ENCODE data around the gene CHST15. TPM values are rescaled to one million over a fixed set of nuclear protein-coding genes. Genes with fewer than 3 reads are reported as not detected.

CHST15 gene
- total RNA-seq, 2 experiments from 2014 or later: not detected

GRCh38 chr10:124128811-124129145 is 35.4 kb upstream of the CHST15 start:
- POLR2A ChIA-PET: no interaction called here
- CTCF ChIA-PET: interaction anchor here (1.5 kb wide), 1 partner anchor 14 kb away, joined by 3 read pairs; no protein-coding TSS in a partner anchor
- no peaks in the 10 kb centered on the region for H3K9me3 Mint-ChIP-seq
- H3K4me3 Mint-ChIP-seq: no peak overlapping the region
- no peaks in the 10 kb centered on the region for H3K4me1 Mint-ChIP-seq
- H3K27me3 Mint-ChIP-seq: no peaks in the 10 kb centered on the region
- no peak overlapping the region for H3K27ac Mint-ChIP-seq
- no peaks in the 10 kb centered on the region for H3K36me3 Mint-ChIP-seq (ENCODE audit: low read depth)
- DNase-seq: no peak

GRCh38 chr10:124127965-124128810 is 34.8 kb upstream of the CHST15 start:
- CTCF ChIA-PET: no interaction called here
- Mint-ChIP-seq H3K36me3 (ENCODE audit: low read depth) (no peaks in the 10 kb centered on the region), H3K4me1 (no peaks in the 10 kb centered on the region), H3K27me3 (no peaks in the 10 kb centered on the region), H3K27ac (no peak overlapping the region), H3K9me3 (no peaks in the 10 kb centered on the region), H3K4me3 (no peak overlapping the region)
- DNase-seq: no peak
- POLR2A ChIA-PET: no interaction called here

GRCh38 chr10:124127563-124127962 is 34.2 kb upstream of the CHST15 start:
- POLR2A ChIA-PET: no interaction called here
- Mint-ChIP-seq H3K9me3 (no peaks in the 10 kb centered on the region), H3K27me3 (no peaks in the 10 kb centered on the region), H3K27ac (no peak overlapping the region), H3K4me3 (no peak overlapping the region), H3K4me1 (no peaks in the 10 kb centered on the region), H3K36me3 (ENCODE audit: low read depth) (no peaks in the 10 kb centered on the region)
- no peak for DNase-seq
- CTCF ChIA-PET: interaction anchor here (0.9 kb wide), 1 partner anchor 20 kb away, joined by 3 read pairs; no protein-coding TSS in a partner anchor

GRCh38 chr10:124126983-124127385 is 33.6 kb upstream of the CHST15 start:
- no peaks in the 10 kb centered on the region for H3K36me3 Mint-ChIP-seq (ENCODE audit: low read depth)
- H3K9me3 Mint-ChIP-seq: no peaks in the 10 kb centered on the region
- CTCF ChIA-PET: interaction anchor here (0.9 kb wide), 1 partner anchor 20 kb away, joined by 3 read pairs; no protein-coding TSS in a partner anchor
- POLR2A ChIA-PET: no interaction called here
- DNase-seq: no peak
- no peaks in the 10 kb centered on the region for H3K27me3 Mint-ChIP-seq
- H3K4me3 Mint-ChIP-seq: no peak overlapping the region
- no peaks in the 10 kb centered on the region for H3K4me1 Mint-ChIP-seq
- no peak overlapping the region for H3K27ac Mint-ChIP-seq

GRCh38 chr10:124126145-124126982 is 33.0 kb upstream of the CHST15 start:
- no peaks in the 10 kb centered on the region for H3K9me3 Mint-ChIP-seq

GRCh38 chr10:124125305-124126116 is 32.1 kb upstream of the CHST15 start:
- Mint-ChIP-seq H3K27me3 (no peaks in the 10 kb centered on the region), H3K9me3 (no peaks in the 10 kb centered on the region), H3K4me1 (no peaks in the 10 kb centered on the region), H3K27ac (no peak overlapping the region), H3K36me3 (ENCODE audit: low read depth) (no peaks in the 10 kb centered on the region), H3K4me3 (no peak overlapping the region)
- ChIA-PET POLR2A (no interaction called here), CTCF (no interaction called here)
- no peak for DNase-seq

More at GRCh38 chr10:124126145-124126982, 33.0 kb upstream of the CHST15 start:
- no peak for DNase-seq
- no peak overlapping the region for H3K27ac Mint-ChIP-seq
- H3K4me3 Mint-ChIP-seq: no peak overlapping the region
- CTCF ChIA-PET: interaction anchor here (0.9 kb wide), 1 partner anchor 21 kb away, joined by 3 read pairs; no protein-coding TSS in a partner anchor
- no peaks in the 10 kb centered on the region for H3K4me1 Mint-ChIP-seq
- H3K36me3 Mint-ChIP-seq (ENCODE audit: low read depth): no peaks in the 10 kb centered on the region
- H3K27me3 Mint-ChIP-seq: no peaks in the 10 kb centered on the region
- POLR2A ChIA-PET: no interaction called here

GRCh38 chr10:124124769-124125161 is 31.4 kb upstream of the CHST15 start:
- Mint-ChIP-seq H3K4me3 (no peak overlapping the region), H3K4me1 (no peaks in the 10 kb centered on the region), H3K27me3 (no peaks in the 10 kb centered on the region), H3K36me3 (ENCODE audit: low read depth) (no peaks in the 10 kb centered on the region), H3K27ac (no peak overlapping the region), H3K9me3 (no peaks in the 10 kb centered on the region)
- DNase-seq: no peak
- ChIA-PET POLR2A (no interaction called here), CTCF (no interaction called here)

GRCh38 chr10:124124123-124124768 is 30.8 kb upstream of the CHST15 start:
- H3K36me3 Mint-ChIP-seq (ENCODE audit: low read depth): no peaks in the 10 kb centered on the region
- no peak overlapping the region for H3K4me3 Mint-ChIP-seq
- POLR2A ChIA-PET: no interaction called here
- DNase-seq: no peak
- H3K9me3 Mint-ChIP-seq: no peaks in the 10 kb centered on the region
- CTCF ChIA-PET: no interaction called here
- H3K27ac Mint-ChIP-seq: no peak overlapping the region
- no peaks in the 10 kb centered on the region for H3K4me1 Mint-ChIP-seq
- no peaks in the 10 kb centered on the region for H3K27me3 Mint-ChIP-seq

- no peak overlapping the region for H3K27ac Mint-ChIP-seq
- no peaks in the 10 kb centered on the region for H3K27me3 Mint-ChIP-seq
- H3K4me3 Mint-ChIP-seq: no peak overlapping the region
- no peaks in the 10 kb centered on the region for H3K4me1 Mint-ChIP-seq
- H3K36me3 Mint-ChIP-seq (ENCODE audit: low read depth): no peaks in the 10 kb centered on the region
- ChIA-PET POLR2A (no interaction called here), CTCF (no interaction called here)
- no peaks in the 10 kb centered on the region for H3K9me3 Mint-ChIP-seq
- DNase-seq: no peak
These were observed 29.8 kb upstream of the CHST15 start for GRCh38 chr10:124123156-124123555.

GRCh38 chr10:124122211-124122610 is 28.8 kb upstream of the CHST15 start:
- POLR2A ChIA-PET: no interaction called here
- Mint-ChIP-seq H3K4me1 (no peaks in the 10 kb centered on the region), H3K36me3 (ENCODE audit: low read depth) (no peaks in the 10 kb centered on the region)

GRCh38 chr10:124120410-124121061 is 27.1 kb upstream of the CHST15 start:
- no peaks in the 10 kb centered on the region for H3K9me3 Mint-ChIP-seq
- ChIA-PET POLR2A (no interaction called here), CTCF (no interaction called here)
- no peak overlapping the region for H3K27ac Mint-ChIP-seq
- H3K36me3 Mint-ChIP-seq (ENCODE audit: low read depth): no peaks in the 10 kb centered on the region
- H3K4me1 Mint-ChIP-seq: no peaks in the 10 kb centered on the region
- H3K27me3 Mint-ChIP-seq: no peaks in the 10 kb centered on the region
- no peak overlapping the region for H3K4me3 Mint-ChIP-seq
- DNase-seq: no peak

More at GRCh38 chr10:124122211-124122610, 28.8 kb upstream of the CHST15 start:
- DNase-seq: no peak
- CTCF ChIA-PET: no interaction called here
- Mint-ChIP-seq H3K4me3 (no peak overlapping the region), H3K27me3 (no peaks in the 10 kb centered on the region), H3K9me3 (no peaks in the 10 kb centered on the region), H3K27ac (no peak overlapping the region)

GRCh38 chr10:124119946-124120345 is 26.5 kb upstream of the CHST15 start:
- DNase-seq: no peak
- no peaks in the 10 kb centered on the region for H3K4me1 Mint-ChIP-seq
- H3K27me3 Mint-ChIP-seq: no peaks in the 10 kb centered on the region
- ChIA-PET POLR2A (no interaction called here), CTCF (interaction anchor here (1.0 kb wide), 1 partner anchor 13 kb away, joined by 3 read pairs; no protein-coding TSS in a partner anchor)
- H3K4me3 Mint-ChIP-seq: no peak overlapping the region
- no peak overlapping the region for H3K27ac Mint-ChIP-seq
- H3K9me3 Mint-ChIP-seq: no peaks in the 10 kb centered on the region
- H3K36me3 Mint-ChIP-seq (ENCODE audit: low read depth): no peaks in the 10 kb centered on the region

Measured in activated CD4-positive, alpha-beta T cell treated with anti-CD3 and anti-CD28 coated beads, Interleukin-2, amount 10 ng/mL, durations not matched to agents 7 days and 5 days (primary cell).